Trophoblast cell (in vitro differentiated cells and primary cell): ENCODE data around the gene PECR.
A peak's percentile ranks its signal among the peaks of the same experiment; 100 is the strongest.

Experiments used
- DNase-seq, 2 donors: peaks; one replicate each; pipeline ENCODE4 v3.0.0-alpha.2; 2016
- H2AFZ ChIP-seq: 2 replicates; pipeline ENCODE4 v1.6.1; 2013; ENCODE audit warnings: low read length, moderate library complexity, mild to moderate bottlenecking; ENCODE audit not compliant: insufficient read depth, poor library complexity
- H2AK5ac ChIP-seq: 2 replicates; pipeline ENCODE4 v1.6.1; 2013; ENCODE audit warnings: mild to moderate bottlenecking, low read length
- H2BK120ac ChIP-seq: 2 replicates; pipeline ENCODE4 v1.6.1; 2013; ENCODE audit warnings: low read length, mild to moderate bottlenecking, moderate library complexity; ENCODE audit not compliant: insufficient read depth, poor library complexity
- H2BK12ac ChIP-seq: 2 replicates; pipeline ENCODE4 v1.6.1; 2013; ENCODE audit warnings: mild to moderate bottlenecking, low read length, moderate library complexity
- H2BK5ac ChIP-seq: 2 replicates; pipeline ENCODE4 v1.6.1; 2013; ENCODE audit warnings: low read length, low read depth, moderate library complexity, mild to moderate bottlenecking; ENCODE audit not compliant: poor library complexity
- H3K14ac ChIP-seq: 2 replicates; pipeline ENCODE4 v1.6.1; 2013; ENCODE audit warnings: mild to moderate bottlenecking, low read length
- H3K18ac ChIP-seq: 2 replicates; pipeline ENCODE4 v1.6.1; 2013; ENCODE audit warnings: mild to moderate bottlenecking, low read length
- H3K23ac ChIP-seq: 2 replicates; pipeline ENCODE4 v1.6.1; 2013; ENCODE audit warnings: low read length
- H3K27ac ChIP-seq: 2 replicates; pipeline ENCODE4 v1.5.1; 2013; ENCODE audit warnings: low read depth, mild to moderate bottlenecking, inconsistent platforms, low read length, moderate library complexity
- H3K27me3 ChIP-seq: 2 replicates; pipeline ENCODE4 v1.6.1; 2013; ENCODE audit warnings: inconsistent platforms, mild to moderate bottlenecking, low read length, moderate library complexity; ENCODE audit not compliant: insufficient read depth
- H3K36me3 ChIP-seq, 2 experiments: 1 replicate in 1 of 2; 2 replicates in 1 of 2; pipeline ENCODE4 v1.6.1; 2013; ENCODE audit warnings: low read length in 2 of 2, mild to moderate bottlenecking in 2 of 2, moderate library complexity in 1 of 2; ENCODE audit not compliant: insufficient read depth in 2 of 2, control insufficient read depth in 1 of 2
- H3K4ac ChIP-seq: 2 replicates; pipeline ENCODE4 v1.6.1; 2013; ENCODE audit warnings: low read depth, mild to moderate bottlenecking, low read length, moderate library complexity
- H3K4me1 ChIP-seq, 2 experiments: 1 replicate in 1 of 2; 2 replicates in 1 of 2; pipeline ENCODE4 v1.6.1; 2013; ENCODE audit warnings: low read length in 2 of 2, mild to moderate bottlenecking in 2 of 2, moderate library complexity in 1 of 2; ENCODE audit not compliant: insufficient read depth in 2 of 2, control insufficient read depth in 1 of 2
- H3K4me2 ChIP-seq: 2 replicates; pipeline ENCODE4 v1.6.1; 2013; ENCODE audit warnings: inconsistent platforms, mild to moderate bottlenecking, low read length, moderate library complexity
- H3K4me3 ChIP-seq: 2 replicates; pipeline ENCODE4 v1.5.1; 2013; ENCODE audit warnings: mild to moderate bottlenecking, low read depth, low read length, inconsistent platforms
- H3K79me1 ChIP-seq: one replicate; pipeline ENCODE4 v1.6.1; 2013; ENCODE audit warnings: low read length
- H3K79me2 ChIP-seq: 2 replicates; pipeline ENCODE4 v1.6.1; 2013; ENCODE audit warnings: low read length, mild to moderate bottlenecking; ENCODE audit not compliant: control insufficient read depth, insufficient read depth, poor library complexity
- H3K9ac ChIP-seq: 2 replicates; pipeline ENCODE4 v1.6.1; 2013; ENCODE audit warnings: mild to moderate bottlenecking, low read length
- H3K9me3 ChIP-seq: 2 replicates; pipeline ENCODE4 v1.6.1; 2013; ENCODE audit warnings: low read depth, mild to moderate bottlenecking, control low read depth, inconsistent platforms, low read length; ENCODE audit not compliant: insufficient read depth
- H4K12ac ChIP-seq: 2 replicates; pipeline ENCODE4 v1.6.1; 2013; ENCODE audit warnings: low read depth, mild to moderate bottlenecking, low read length, moderate library complexity
- H4K8ac ChIP-seq: 2 replicates; pipeline ENCODE4 v1.6.1; 2013; ENCODE audit warnings: low read depth, mild to moderate bottlenecking, low read length, moderate library complexity
- H4K91ac ChIP-seq: one replicate; pipeline ENCODE4 v1.6.1; 2013; ENCODE audit warnings: low read depth, mild to moderate bottlenecking, low read length, moderate library complexity
- whole genome bisulfite sequencing: extraction: QIAGEN DNeasy Blood & Tissue Kit; methylation state at CpG from one replicate; pipeline ENCODE4 v1.1.7; 2013; ENCODE audit warnings: missing lambda C conversion rate; ENCODE audit not compliant: insufficient read length, insufficient coverage; ENCODE audit errors: extremely low coverage; 5-methylcytosine and 5-hydroxymethylcytosine counted together

The PECR gene

DNA sequence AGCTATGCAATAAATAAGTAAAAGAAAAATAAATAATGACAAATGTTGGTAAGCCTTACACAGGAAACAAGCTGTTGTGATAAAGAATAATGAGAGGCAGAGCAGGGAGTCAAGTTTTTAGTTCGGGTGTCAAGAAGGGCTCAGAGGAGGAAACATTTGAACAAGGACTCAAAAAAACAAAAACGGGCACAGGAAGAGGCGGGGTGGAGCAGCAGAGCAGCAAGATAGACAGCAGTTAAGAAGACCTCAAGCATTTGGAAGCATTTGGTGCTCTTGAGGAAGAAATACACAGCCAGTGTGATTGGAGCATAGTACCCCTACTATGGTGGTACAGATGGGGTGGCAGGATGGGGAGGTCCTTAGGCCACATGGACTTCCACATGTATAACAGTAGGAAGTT is 2.9 kb upstream of the PECR start:
- H3K4me3 ChIP-seq: no peak overlapping the region
- no peak overlapping the region for H2AK5ac ChIP-seq
- H3K79me2 ChIP-seq: no peaks in the 10 kb centered on the region
- no peaks in the 10 kb centered on the region for H3K36me3 ChIP-seq
- H3K9me3 ChIP-seq: peaks cover 2% of the 10 kb centered on the region
- H4K8ac ChIP-seq: no peak overlapping the region
- H3K27ac ChIP-seq: no peak overlapping the region
- no peak overlapping the region for H3K23ac ChIP-seq
- H3K4me2 ChIP-seq: no peak overlapping the region
- H2BK12ac ChIP-seq: no peak overlapping the region
- WGBS: no CpG with 5 or more reads among the region's 3 CpGs
- H3K27me3 ChIP-seq: no peaks in the 10 kb centered on the region
- no peak overlapping the region for H4K12ac ChIP-seq
- H3K9ac ChIP-seq: no peak overlapping the region
- no peak overlapping the region for H2BK120ac ChIP-seq
- no peak overlapping the region for H3K4ac ChIP-seq
- peaks cover 4% of the 10 kb centered on the region for H3K79me1 ChIP-seq
- H2BK5ac ChIP-seq: no peak overlapping the region
- DNase-seq: no peak
- no peak overlapping the region for H3K14ac ChIP-seq
- H3K4me1 ChIP-seq: peaks cover 0 to 4% of the 10 kb centered on the region in 2 experiments
- H2AFZ ChIP-seq: no peak overlapping the region
- no peak overlapping the region for H4K91ac ChIP-seq
- no peak overlapping the region for H3K18ac ChIP-seq

GRCh38 chr2:216083464-216084281 is 2.1 kb upstream of the PECR start:
- H3K23ac ChIP-seq: no peak overlapping the region
- H2AK5ac ChIP-seq: no peak overlapping the region
- peaks cover 0 to 4% of the 10 kb centered on the region in 2 experiments for H3K4me1 ChIP-seq
- H4K8ac ChIP-seq: no peak overlapping the region
- H3K4me3 ChIP-seq: no peak overlapping the region
- no peak for DNase-seq
- no peak overlapping the region for H2BK120ac ChIP-seq
- no peak overlapping the region for H3K4me2 ChIP-seq
- H3K79me1 ChIP-seq: peaks cover 4% of the 10 kb centered on the region
- WGBS: no CpG with 5 or more reads among the region's 11 CpGs
- no peak overlapping the region for H3K9ac ChIP-seq
- H4K12ac ChIP-seq: no peak overlapping the region
- H3K9me3 ChIP-seq: peaks cover 2% of the 10 kb centered on the region
- H3K36me3 ChIP-seq: no peaks in the 10 kb centered on the region
- no peak overlapping the region for H3K4ac ChIP-seq
- H2BK12ac ChIP-seq: no peak overlapping the region
- no peaks in the 10 kb centered on the region for H3K79me2 ChIP-seq
- H3K18ac ChIP-seq: no peak overlapping the region
- H3K27me3 ChIP-seq: no peaks in the 10 kb centered on the region
- no peak overlapping the region for H3K27ac ChIP-seq
- H2AFZ ChIP-seq: no peak overlapping the region
- no peak overlapping the region for H2BK5ac ChIP-seq
- H4K91ac ChIP-seq: no peak overlapping the region
- no peak overlapping the region for H3K14ac ChIP-seq

- WGBS: no CpG with 5 or more reads among the region's 3 CpGs
- no peak for DNase-seq
These were observed 1.2 kb upstream of the PECR start for GRCh38 chr2:216082805-216083204.

DNA sequence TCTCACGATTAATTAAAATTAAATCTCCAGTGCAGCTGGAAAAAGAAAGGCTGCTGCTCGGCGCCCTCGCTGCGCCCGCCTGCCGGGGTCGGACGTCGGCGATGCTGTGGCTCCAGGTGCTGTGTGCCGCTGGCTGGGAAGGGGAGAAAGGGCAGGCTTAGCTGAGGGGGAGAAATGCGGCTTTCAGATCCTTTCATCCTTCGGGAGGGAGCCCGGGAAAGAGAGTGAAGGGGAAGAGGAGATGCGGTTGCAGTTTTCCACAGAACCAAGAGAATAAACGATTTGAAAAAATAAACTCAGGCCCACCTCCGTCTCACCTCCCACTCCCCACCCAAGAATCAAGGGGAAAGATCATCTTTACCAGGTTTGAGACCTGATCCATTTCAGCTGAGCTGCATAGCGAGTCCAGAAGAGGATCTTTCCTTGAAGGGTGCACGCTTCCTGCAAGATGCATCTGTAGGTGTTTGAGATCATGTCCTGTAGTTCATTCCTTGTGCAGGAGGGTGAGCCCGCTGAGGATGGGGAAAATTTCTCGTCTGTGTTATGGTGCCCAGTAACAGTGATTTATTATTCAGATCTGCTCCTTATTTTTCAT is 605 bp upstream of the PECR start:
- DNase-seq: no peak
- no CpG with 5 or more reads among the region's 22 CpGs for WGBS
- H2AFZ ChIP-seq: no peak overlapping the region
- H4K12ac ChIP-seq: no peak overlapping the region
- H3K4me3 ChIP-seq: peak overlapping the region; percentile 39
- no peak overlapping the region for H2BK120ac ChIP-seq
- no peak overlapping the region for H3K23ac ChIP-seq
- no peak overlapping the region for H2BK5ac ChIP-seq
- H3K27me3 ChIP-seq: no peaks in the 10 kb centered on the region
- H3K18ac ChIP-seq: no peak overlapping the region
- H3K4ac ChIP-seq: no peak overlapping the region
- no peaks in the 10 kb centered on the region for H3K36me3 ChIP-seq
- no peak overlapping the region for H2BK12ac ChIP-seq
- peak overlapping the region; percentile 98 for H3K4me2 ChIP-seq
- H3K4me1 ChIP-seq: peaks cover 0 to 4% of the 10 kb centered on the region in 2 experiments
- no peak overlapping the region for H3K9ac ChIP-seq
- H3K27ac ChIP-seq: no peak overlapping the region
- H3K14ac ChIP-seq: no peak overlapping the region
- peaks cover 2% of the 10 kb centered on the region for H3K9me3 ChIP-seq
- H3K79me2 ChIP-seq: no peaks in the 10 kb centered on the region
- no peak overlapping the region for H4K91ac ChIP-seq
- H2AK5ac ChIP-seq: no peak overlapping the region
- peaks cover 4% of the 10 kb centered on the region for H3K79me1 ChIP-seq
- H4K8ac ChIP-seq: no peak overlapping the region

More at GRCh38 chr2:216082805-216083204, 1.2 kb upstream of the PECR start:
- H3K79me1 ChIP-seq: peaks cover 4% of the 10 kb centered on the region
- no peak overlapping the region for H3K4me3 ChIP-seq
- no peak overlapping the region for H4K91ac ChIP-seq
- no peak overlapping the region for H2BK12ac ChIP-seq
- H3K4me2 ChIP-seq: no peak overlapping the region
- peaks cover 0 to 4% of the 10 kb centered on the region in 2 experiments for H3K4me1 ChIP-seq
- H3K27me3 ChIP-seq: no peaks in the 10 kb centered on the region
- H3K79me2 ChIP-seq: no peaks in the 10 kb centered on the region
- no peak overlapping the region for H3K18ac ChIP-seq
- H2BK5ac ChIP-seq: no peak overlapping the region
- no peak overlapping the region for H3K23ac ChIP-seq
- H3K9me3 ChIP-seq: peaks cover 2% of the 10 kb centered on the region
- no peak overlapping the region for H2AFZ ChIP-seq
- no peak overlapping the region for H4K12ac ChIP-seq
- H3K4ac ChIP-seq: no peak overlapping the region
- no peak overlapping the region for H4K8ac ChIP-seq
- no peak overlapping the region for H3K27ac ChIP-seq
- H2AK5ac ChIP-seq: no peak overlapping the region
- no peaks in the 10 kb centered on the region for H3K36me3 ChIP-seq
- no peak overlapping the region for H2BK120ac ChIP-seq
- H3K14ac ChIP-seq: no peak overlapping the region
- H3K9ac ChIP-seq: no peak overlapping the region
